GM12892 (cell line): ENCODE measurements around the gene HOXC5.
A peak's percentile ranks its signal among the peaks of the same experiment; 100 is the strongest.

ENCODE experiments used
- DNase-seq: peaks from one replicate; pipeline ENCODE4 v3.0.0; 2011; ENCODE audit not compliant: insufficient read length
- FAIRE-seq: peaks from 2 replicates; lab custom pipeline; 2011; peaks lifted over from hg19 to GRCh38; lab: Jason Lieb, UNC
- POLR2A ChIP-seq: IDR thresholded peaks from 2 replicates; pipeline ENCODE4 v1.6.1; 2011; ENCODE audit warnings: low read depth, low read length, control low read depth
- POLR2AphosphoS5 ChIP-seq: IDR thresholded peaks from 2 replicates; pipeline ENCODE4 v1.6.1; 2011; ENCODE audit warnings: low read depth, low read length, control low read depth
- TAF1 ChIP-seq: IDR thresholded peaks from 2 replicates; pipeline ENCODE4 v1.6.1; 2011; ENCODE audit warnings: low read depth, mild to moderate bottlenecking, control low read depth, low read length, borderline replicate concordance

Gene HOXC5

DNA sequence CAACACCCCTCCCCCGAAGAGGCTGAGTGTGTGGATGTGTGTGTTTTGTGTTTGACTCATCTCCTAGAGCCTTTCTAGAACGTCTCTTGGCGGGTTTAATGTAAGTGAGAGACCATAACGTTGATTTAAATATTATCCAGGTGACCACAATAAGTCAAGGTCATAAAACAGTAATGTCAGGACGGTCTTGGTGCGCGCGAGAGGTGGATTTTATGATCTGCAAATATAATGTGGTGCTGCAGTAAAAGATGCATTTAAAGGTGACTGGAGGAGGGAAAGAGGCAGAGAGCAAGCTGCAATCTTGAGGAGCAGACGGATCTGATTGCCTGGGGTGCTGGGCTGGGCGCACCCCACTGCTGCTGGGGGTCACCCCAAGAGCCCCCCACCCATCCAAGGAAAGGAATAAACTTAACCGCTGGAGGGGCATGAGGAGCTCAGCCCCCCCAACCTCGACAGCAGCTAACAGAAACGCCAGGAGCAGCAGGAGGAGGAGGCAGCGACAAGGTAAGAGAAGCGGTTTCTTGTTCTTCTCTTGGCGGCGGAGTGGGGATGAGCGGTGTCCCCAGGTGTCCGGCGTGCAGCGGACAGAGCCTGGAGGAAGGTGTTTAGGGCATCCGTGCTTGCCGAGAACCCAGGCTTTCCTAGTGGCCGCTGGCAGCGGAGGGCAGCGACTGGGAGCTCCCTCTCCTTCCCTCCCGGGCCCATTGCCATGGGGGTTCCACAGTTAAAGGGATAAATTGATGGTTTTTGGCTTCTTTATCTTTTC lies 42.4 kb upstream of the HOXC5 start:
- FAIRE-seq = no peak
- DNase-seq = no peak
- no peak for TF ChIP-seq POLR2AphosphoS5
- no peak for TF ChIP-seq TAF1
- TF ChIP-seq POLR2A = no peak

DNA sequence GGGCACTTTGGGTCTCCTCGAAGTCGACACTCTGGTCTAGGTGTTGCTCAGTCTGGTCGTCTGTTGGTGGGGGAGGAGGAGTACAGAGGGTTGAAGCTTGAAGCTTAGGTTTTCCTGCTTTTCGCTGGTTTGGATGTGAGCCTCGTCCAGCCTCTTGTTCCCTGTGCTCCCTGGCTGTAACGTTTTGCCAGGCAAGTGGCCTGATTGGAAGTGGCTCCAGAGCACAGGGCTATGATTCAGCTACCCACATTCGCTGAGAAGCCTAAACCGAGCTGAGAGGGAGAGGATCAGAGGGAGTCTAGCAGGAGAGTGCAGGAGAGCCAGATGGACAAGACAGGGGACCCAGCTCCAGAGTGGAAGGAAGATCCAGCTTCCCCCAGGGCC lies 41.8 kb upstream of the HOXC5 start:
- no peak for TF ChIP-seq POLR2A
- no peak for TF ChIP-seq POLR2AphosphoS5
- TF ChIP-seq TAF1 = no peak
- FAIRE-seq = no peak
- no peak for DNase-seq

DNA sequence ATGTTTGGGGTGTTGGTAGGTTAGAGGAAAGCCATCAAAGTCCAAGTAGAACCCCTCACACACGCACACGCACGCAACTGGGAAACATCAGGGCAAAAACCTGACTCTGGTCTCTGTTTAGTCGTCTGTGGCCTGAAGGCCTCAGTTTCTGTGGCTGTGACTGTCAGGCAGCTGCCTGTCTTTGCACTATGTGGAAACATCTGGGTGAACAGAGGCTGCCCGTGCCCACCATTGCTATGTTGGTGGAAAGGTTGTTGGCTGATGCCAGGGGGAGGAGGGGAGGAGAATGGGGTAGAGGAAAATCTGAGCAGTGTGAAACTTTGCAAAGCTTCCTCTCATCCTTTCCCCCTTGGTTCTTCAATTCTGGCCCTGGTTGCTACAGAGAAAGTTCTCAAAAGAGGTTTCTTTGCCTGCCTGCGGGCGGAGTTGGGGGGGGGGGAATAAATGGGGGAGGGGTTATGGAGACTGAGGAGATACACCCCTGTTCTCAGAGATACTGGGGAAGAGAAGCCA lies 40.4 kb upstream of the HOXC5 start:
- TF ChIP-seq POLR2AphosphoS5 (no peak), POLR2A (no peak)
- FAIRE-seq (no peak), DNase-seq (no peak)

DNA sequence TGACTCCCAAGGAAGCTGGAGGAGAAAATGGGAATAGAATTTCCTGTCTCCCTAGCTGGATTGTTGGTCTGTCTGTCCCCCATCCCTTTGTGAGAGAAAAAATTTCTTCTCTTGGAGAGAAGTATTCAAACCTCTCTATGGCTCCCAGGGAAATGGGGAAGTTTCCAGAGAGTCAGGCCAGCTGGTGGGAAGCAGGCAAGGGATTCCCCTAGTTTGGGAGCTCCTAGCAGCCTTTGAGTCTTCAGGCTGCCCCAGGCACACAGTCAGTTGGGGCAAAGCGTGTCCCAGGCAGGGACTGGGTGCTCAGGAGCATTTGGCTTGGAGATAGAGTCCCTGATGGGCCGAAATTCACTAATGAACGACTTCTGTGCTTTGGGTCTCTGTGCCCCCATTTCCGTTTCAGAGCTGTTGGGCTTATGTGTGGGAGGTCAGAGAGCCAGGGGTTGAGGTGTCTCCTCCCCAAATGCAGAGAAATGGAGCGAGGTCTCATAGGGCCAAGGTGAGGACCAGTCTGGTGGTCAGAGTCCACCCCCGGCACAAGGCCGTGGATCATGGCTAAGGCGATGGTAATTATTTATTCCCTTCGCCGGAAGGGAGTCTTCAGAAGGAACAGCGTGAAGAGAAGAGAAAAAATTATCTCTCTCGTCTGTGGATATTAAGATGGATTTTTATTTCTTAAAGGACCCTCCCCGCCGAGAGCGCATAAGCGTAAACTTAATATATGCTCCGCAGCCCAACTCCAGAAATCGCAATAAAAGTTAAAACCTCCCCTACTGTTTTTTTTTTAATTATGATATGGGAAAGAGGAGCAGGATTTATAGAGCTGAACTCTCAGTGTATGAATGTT lies 39.5 kb upstream of the HOXC5 start:
- DNase-seq = no peak
- TF ChIP-seq POLR2AphosphoS5 = no peak
- TF ChIP-seq POLR2A = no peak
- no peak for TF ChIP-seq TAF1
- no peak for FAIRE-seq

DNA sequence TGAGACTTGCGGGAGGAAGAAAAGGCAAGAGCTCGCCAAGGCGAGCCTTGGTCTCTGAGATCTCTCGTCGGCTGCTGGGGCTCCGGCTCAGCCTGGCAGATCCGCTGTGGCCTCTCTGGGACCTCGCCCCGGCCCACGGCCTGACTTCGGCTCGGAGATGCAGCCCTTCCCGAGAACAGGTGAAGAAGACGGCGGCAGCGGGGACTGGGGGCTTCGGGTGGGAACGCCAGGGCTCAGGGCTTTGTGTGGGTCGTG lies 38.9 kb upstream of the HOXC5 start:
- no peak for FAIRE-seq
- TF ChIP-seq POLR2A (no peak), POLR2AphosphoS5 (no peak), TAF1 (no peak)
- DNase-seq = no peak

DNA sequence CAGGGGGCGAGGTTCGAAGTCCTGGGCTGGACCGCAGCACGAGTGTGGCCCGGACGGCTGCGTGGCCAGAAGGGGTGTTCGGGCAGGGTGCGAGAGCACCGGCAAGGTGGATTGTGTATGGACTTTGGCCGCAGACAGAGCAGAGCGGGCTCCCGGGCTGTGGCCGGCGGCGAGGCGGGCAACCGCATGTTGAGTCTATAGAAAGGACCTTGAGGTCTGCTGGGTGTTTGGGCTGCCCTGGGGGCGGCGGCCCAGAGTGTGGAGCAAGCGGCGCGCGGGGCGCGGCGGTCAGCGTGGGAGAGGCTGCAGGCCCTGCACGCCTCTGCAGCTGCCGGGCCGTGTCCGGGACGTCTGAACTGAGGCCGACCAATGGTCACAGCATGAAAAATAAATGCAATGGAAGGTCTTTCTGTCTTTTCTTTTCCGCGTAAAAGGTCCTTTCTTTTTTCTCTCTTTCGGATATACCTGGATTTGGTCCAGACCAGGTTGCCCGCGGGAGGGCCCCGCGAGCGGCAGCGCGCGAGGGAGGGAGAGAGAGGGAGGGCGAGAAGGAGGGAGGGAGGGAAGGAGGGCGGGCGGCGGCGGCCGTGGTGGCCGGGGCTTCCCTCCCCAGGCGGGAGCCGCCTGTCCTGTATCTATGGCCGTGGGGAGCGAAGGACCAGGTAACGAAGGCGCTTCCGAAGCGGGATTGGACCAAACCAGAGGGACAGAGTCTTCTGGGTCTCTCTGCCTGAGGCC lies 38.4 kb upstream of the HOXC5 start:
- no peak for DNase-seq
- no peak for TF ChIP-seq TAF1
- TF ChIP-seq POLR2A = no peak
- no peak for TF ChIP-seq POLR2AphosphoS5
- FAIRE-seq = no peak

DNA sequence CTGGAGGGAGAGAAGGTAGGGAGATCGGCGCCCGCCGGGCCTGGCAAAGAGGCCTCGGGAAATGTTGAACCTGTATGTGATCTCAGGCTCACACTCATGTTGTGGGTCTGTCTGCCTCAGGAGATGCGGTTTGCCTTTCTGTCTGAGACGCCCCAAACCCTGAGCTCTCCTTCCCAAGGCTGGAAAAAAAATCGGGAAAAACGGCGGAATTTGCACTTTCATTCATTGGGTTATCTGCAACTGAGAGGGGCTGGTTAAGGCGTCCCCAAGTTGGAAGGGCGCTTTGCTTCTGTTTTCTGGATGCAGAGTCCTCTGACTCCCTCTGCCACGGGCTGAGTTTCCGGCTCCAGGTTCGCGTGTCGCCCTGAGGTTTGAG lies 37.9 kb upstream of the HOXC5 start:
- FAIRE-seq = no peak
- no peak for DNase-seq
- TF ChIP-seq POLR2AphosphoS5 (no peak), TAF1 (no peak), POLR2A (no peak)

DNA sequence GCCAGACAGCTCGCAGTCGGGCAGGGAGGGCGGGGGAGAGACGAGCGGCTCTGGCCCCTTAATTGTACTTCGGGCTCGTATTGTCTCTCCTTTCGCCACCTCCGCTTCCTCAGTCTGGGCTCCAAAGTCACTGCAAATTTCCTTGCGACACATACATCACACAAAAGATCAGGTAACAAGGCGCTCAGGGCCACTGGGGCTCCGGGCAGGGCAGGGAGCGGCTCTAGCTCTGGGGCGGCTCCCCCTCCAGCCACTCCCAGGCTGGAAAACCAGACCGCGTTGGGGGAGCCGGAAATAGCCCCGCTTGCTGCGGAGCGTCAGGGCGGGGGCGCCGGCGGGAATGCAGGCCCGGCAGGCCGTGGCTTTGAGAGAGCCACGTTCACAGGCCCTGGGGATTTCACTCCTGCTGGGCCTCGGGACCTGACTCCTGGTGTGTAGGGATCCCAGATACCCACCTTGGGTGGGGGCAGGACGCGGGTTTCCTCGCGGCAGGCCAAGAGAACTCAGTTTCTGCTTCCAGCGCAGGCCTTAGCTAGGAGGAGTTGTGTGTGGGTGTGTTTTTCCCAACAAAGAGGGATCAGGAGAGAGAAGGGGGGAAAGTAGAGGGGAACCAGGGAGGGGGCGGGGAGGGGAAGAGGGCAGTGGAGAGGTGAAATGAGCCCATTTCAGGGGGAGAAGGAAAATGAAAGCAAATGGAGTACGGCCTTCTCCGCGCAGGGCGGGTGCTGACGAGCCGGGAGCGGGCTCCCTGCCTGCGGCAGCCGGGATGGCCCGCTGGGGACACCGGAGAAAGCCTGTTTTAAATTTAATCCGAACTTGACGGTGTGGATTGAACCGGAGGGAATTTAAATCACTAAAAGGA lies 37.2 kb upstream of the HOXC5 start:
- TF ChIP-seq POLR2A = no peak
- TF ChIP-seq TAF1 = no peak
- no peak for TF ChIP-seq POLR2AphosphoS5
- DNase-seq (no peak), FAIRE-seq (peak; percentile 61)

DNA sequence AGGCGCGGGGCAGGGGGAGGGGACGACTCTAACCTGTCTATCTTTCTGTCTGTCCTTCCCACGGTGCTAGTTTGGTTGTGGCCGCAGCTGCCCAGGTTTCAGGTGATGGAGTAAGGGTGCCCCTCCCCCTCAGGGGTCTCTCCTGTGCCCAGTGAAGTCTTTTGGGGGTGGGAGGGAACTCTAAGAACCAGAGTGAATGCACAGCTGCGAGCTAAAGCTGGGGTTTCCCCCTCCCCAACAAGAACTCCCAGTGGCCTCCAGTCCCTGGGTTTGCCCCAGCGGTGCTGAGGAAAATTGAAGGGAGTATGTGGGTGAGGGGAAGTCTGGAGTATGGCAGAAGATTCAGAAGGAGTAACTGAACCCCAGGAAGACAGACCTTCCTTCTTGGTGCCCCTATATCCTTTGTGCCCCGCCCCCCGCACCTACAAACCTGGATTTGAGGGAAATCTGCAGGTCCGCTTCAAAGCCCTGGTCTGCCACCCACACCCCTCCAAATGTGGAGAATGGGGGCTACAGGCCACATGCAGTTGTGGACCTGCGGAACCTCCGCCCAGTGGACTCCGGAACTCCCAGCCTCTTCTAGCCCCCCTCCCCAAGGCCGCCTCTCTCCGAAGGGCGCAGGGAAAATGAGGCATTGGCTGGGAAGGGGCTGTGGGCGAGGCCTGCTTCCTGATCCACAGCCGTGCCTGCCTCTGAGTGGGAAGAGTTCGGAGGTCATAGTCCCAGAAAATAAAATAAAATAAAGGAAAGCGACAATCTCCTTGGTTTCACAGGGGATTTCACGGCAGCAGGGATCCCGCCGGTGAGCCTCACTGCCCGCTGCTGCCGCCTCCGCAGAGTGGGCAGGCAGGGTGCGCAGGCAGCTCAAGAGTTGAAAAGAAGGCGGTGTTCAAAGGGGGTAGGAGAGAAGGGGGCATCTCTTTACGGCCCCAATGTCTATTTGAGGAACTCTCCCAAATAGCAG lies 36.3 kb upstream of the HOXC5 start:
- peak; percentile 84 for FAIRE-seq
- no peak for DNase-seq
- no peak for TF ChIP-seq POLR2AphosphoS5
- no peak for TF ChIP-seq TAF1
- no peak for TF ChIP-seq POLR2A
